ENCODE results near the gene ANKRD53. TPM values are rescaled to one million over a fixed set of nuclear protein-coding genes. Genes with fewer than 3 reads are reported as not detected.

Gene ANKRD53
- polyA plus RNA-seq, 1 donor from 2014 or later: not detected

GRCh38 chr2:70985956-70986355 is 7.5 kb downstream of the ANKRD53 start:
- no peaks in the 10 kb centered on the region for H4K20me1 ChIP-seq (ENCODE audit: insufficient read depth)
- no peaks in the 10 kb centered on the region for H3K27me3 ChIP-seq (ENCODE audit: insufficient read depth, low read depth, low read length)
- no peak overlapping the region for H3K27ac ChIP-seq (ENCODE audit: low read length)
- TF ChIP-seq POLR2AphosphoS5 (IDR thresholded peaks at IDR 0.05) (no peak), RAD21 (conservative IDR thresholded peaks at IDR 0.05) (no peak), SMC3 (conservative IDR thresholded peaks at IDR 0.05; ENCODE audit: poor library complexity) (no peak), MXI1 (conservative IDR thresholded peaks at IDR 0.05; ENCODE audit: poor library complexity, severe bottlenecking) (no peak), EP300 (conservative IDR thresholded peaks at IDR 0.05; ENCODE audit: poor library complexity, severe bottlenecking) (no peak), TAF1 (IDR thresholded peaks at IDR 0.05; ENCODE audit: low read depth) (no peak), CTCF (IDR thresholded peaks at IDR 0.05; ENCODE audit: poor library complexity, severe bottlenecking) (no peak), EZH2 (IDR thresholded peaks at IDR 0.05; ENCODE audit: borderline replicate concordance, insufficient read depth, low read length, poor library complexity, severe bottlenecking) (no peak)
- TF ChIP-seq, protein P1, sequence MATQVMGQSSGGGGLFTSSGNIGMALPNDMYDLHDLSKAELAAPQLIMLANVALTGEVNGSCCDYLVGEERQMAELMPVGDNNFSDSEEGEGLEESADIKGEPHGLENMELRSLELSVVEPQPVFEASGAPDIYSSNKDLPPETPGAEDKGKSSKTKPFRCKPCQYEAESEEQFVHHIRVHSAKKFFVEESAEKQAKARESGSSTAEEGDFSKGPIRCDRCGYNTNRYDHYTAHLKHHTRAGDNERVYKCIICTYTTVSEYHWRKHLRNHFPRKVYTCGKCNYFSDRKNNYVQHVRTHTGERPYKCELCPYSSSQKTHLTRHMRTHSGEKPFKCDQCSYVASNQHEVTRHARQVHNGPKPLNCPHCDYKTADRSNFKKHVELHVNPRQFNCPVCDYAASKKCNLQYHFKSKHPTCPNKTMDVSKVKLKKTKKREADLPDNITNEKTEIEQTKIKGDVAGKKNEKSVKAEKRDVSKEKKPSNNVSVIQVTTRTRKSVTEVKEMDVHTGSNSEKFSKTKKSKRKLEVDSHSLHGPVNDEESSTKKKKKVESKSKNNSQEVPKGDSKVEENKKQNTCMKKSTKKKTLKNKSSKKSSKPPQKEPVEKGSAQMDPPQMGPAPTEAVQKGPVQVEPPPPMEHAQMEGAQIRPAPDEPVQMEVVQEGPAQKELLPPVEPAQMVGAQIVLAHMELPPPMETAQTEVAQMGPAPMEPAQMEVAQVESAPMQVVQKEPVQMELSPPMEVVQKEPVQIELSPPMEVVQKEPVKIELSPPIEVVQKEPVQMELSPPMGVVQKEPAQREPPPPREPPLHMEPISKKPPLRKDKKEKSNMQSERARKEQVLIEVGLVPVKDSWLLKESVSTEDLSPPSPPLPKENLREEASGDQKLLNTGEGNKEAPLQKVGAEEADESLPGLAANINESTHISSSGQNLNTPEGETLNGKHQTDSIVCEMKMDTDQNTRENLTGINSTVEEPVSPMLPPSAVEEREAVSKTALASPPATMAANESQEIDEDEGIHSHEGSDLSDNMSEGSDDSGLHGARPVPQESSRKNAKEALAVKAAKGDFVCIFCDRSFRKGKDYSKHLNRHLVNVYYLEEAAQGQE (IDR thresholded peaks at IDR 0.05; ENCODE audit: borderline replicate concordance): no peak
- H3K9me3 ChIP-seq (ENCODE audit: low read length): no peaks in the 10 kb centered on the region
- no peaks in the 10 kb centered on the region for H3K79me2 ChIP-seq (replicated peaks; ENCODE audit: insufficient read depth, low read length)
- H2AFZ ChIP-seq (ENCODE audit: low read depth, low read length): no peak overlapping the region
- no peak overlapping the region for H3K4me2 ChIP-seq (ENCODE audit: low read length)
- H3K9me2 ChIP-seq (ENCODE audit: insufficient read depth, low read length): no peaks in the 10 kb centered on the region
- H3K9ac ChIP-seq (ENCODE audit: low read length): no peak overlapping the region
- no peaks in the 10 kb centered on the region for H3F3A ChIP-seq (ENCODE audit: insufficient read depth, low read length, poor library complexity, severe bottlenecking)
- H3K36me3 ChIP-seq (ENCODE audit: insufficient read depth, low read length): peaks cover 8% of the 10 kb centered on the region
- H3K4me3 ChIP-seq (ENCODE audit: low read length): no peak overlapping the region

GRCh38 chr2:70986499-70987189 is 8.2 kb downstream of the ANKRD53 start:
- no peak for TF ChIP-seq RAD21 (conservative IDR thresholded peaks at IDR 0.05)
- TF ChIP-seq CTCF (IDR thresholded peaks at IDR 0.05; ENCODE audit: poor library complexity, severe bottlenecking): no peak
- no peak for TF ChIP-seq POLR2AphosphoS5 (IDR thresholded peaks at IDR 0.05)
- TF ChIP-seq EP300 (conservative IDR thresholded peaks at IDR 0.05; ENCODE audit: poor library complexity, severe bottlenecking): no peak
- TF ChIP-seq MXI1 (conservative IDR thresholded peaks at IDR 0.05; ENCODE audit: poor library complexity, severe bottlenecking): no peak
- TF ChIP-seq SMC3 (conservative IDR thresholded peaks at IDR 0.05; ENCODE audit: poor library complexity): no peak
- TF ChIP-seq, protein P1 (IDR thresholded peaks at IDR 0.05; ENCODE audit: borderline replicate concordance): no peak
- no peak overlapping the region for H3K27ac ChIP-seq (ENCODE audit: low read length)

More at GRCh38 chr2:70986499-70987189, 8.2 kb downstream of the ANKRD53 start:
- H3K9ac ChIP-seq (ENCODE audit: low read length): no peak overlapping the region
- H3K9me2 ChIP-seq (ENCODE audit: insufficient read depth, low read length): no peaks in the 10 kb centered on the region
- H3K36me3 ChIP-seq (ENCODE audit: insufficient read depth, low read length): peaks cover 8% of the 10 kb centered on the region
- no peaks in the 10 kb centered on the region for H3F3A ChIP-seq (ENCODE audit: insufficient read depth, low read length, poor library complexity, severe bottlenecking)
- H2AFZ ChIP-seq (ENCODE audit: low read depth, low read length): no peak overlapping the region
- H4K20me1 ChIP-seq (ENCODE audit: insufficient read depth): no peaks in the 10 kb centered on the region
- no peaks in the 10 kb centered on the region for H3K9me3 ChIP-seq (ENCODE audit: low read length)
- no peak overlapping the region for H3K4me3 ChIP-seq (ENCODE audit: low read length)
- H3K4me2 ChIP-seq (ENCODE audit: low read length): no peak overlapping the region
- no peaks in the 10 kb centered on the region for H3K79me2 ChIP-seq (replicated peaks; ENCODE audit: insufficient read depth, low read length)
- H3K27me3 ChIP-seq (ENCODE audit: insufficient read depth, low read depth, low read length): no peaks in the 10 kb centered on the region

Measured in neural cell (in vitro differentiated cells).